ENCODE data around the gene PRKCZ.

The PRKCZ gene

DNA sequence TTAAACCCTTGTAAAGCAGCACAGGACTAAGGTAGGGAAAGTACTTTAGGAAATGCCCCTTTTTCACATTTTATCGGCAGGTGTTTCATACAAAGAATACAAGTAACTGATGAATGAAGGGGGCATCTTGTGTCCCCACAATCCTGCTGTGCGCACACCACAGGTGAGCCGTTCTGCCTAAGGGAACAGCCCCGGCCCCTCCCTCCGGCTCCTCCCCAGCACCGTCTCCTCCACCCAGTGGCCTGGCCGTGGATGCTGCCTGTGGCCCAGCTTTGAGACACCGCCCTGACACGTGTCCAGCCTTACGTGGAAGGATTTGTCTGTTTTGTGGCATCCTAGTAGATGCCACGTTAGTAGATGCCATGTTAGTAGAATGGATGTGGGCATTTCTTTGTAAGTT, 131.5 kb downstream of the PRKCZ start:
- no peak for DNase-seq

DNA sequence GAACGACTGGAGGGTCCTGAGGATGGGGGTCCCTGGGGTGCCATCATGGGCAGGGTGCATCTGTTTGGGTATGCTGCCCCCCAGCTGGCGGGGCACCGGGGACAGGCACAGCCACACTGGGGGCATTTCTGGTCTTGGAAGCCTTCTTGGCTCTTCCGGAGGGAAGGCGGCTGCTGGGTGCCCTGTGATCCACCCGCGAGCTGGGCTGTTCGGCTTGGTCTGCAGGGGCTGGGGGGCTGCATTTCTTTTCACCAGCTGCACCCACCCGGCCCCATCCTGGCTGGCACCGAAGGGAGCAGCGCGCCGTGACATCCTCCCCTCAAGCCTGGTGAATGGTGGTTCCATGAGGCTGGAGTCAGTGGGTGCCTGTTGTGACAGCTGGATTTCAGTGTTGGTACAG, 132.2 kb downstream of the PRKCZ start:
- DNase-seq: no peak

DNA sequence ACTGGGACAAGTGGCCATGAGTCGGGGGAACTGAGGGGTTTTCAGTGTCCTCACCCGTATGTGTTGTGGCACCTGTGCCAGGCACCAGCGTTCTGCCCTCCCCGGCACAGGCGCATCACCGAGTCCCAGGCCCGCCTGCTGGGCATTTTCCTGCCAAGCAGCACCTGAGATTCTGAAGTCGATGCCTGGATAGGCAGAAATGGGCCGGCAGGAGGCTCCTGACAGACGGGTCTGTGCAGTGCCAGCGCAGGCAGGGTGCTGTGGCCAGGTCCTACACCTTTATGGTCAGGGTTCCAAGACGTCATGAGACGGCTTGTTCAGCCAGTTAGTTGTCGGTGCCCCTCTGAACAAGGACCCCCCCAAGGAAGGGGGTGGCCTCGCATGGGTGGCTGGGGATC, 133.7 kb downstream of the PRKCZ start:
- DNase-seq: no peak

DNA sequence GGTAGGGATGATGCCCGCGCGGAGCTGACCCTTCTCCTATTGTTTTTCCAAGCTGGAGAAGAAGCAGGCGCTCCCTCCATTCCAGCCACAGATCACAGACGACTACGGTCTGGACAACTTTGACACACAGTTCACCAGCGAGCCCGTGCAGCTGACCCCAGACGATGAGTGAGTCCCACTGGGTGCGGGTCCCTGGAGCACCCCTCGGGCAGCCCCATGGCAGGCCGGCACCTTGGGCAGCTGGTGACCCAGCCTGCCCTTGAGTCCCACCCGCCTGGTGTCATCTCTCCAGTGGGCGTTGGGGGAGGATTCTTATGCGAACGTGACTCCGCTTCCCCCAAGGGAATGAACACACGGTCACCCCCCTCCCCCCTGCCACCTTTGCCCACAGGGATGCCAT, 134.3 kb downstream of the PRKCZ start:
- no peak for DNase-seq

DNA sequence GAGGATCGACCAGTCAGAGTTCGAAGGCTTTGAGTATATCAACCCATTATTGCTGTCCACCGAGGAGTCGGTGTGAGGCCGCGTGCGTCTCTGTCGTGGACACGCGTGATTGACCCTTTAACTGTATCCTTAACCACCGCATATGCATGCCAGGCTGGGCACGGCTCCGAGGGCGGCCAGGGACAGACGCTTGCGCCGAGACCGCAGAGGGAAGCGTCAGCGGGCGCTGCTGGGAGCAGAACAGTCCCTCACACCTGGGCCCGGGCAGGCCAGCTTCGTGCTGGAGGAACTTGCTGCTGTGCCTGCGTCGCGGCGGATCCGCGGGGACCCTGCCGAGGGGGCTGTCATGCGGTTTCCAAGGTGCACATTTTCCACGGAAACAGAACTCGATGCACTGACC, 134.7 kb downstream of the PRKCZ start:
- no peak for DNase-seq

DNA sequence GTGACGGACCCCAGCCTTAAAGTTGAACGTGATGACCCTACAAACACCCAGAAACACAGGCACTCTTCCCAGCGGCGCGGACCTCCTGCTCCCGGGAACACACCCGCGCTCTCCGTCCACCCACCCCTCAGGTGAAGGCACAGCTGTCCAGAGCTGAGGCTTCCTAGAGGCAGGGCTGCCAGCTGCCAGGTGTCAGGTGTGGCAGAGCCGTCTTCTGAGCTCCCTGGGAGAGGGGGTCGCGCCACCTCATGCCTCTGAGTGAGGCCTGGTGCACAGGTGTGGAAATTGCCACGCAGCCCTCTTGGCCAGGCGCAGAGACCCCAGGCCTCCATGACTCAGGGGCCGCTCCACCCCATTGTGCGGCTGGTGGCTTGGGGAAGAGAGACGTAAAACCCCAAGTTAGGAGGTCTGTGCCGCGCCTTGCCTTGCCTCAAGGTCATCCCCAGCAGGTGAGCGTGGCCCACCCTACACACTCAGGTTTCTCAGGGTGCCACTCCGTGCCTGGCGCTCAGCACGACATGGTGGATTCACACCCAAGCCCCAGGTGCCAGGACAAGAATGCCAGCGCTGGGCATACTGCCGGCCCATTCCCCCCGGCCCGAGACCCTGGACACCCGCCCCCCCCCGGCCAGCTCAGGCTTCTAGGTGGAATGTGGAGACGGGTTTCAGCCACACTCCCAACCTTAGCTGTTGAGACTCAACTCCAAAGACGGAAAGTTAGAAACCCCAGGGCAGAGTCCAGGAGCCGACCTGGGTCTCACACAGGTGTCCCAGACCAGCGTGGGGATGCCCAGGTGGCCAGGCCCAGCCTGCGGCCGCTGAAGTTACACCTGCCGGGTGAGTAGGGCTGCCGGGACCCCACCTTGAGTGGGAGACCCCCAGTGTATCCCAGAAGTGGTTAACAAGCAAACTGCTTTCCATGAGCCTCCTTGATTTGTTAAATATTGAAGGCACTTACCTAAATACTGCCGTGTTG, 136.0 kb downstream of the PRKCZ start:
- DNase-seq: no peak

DNA sequence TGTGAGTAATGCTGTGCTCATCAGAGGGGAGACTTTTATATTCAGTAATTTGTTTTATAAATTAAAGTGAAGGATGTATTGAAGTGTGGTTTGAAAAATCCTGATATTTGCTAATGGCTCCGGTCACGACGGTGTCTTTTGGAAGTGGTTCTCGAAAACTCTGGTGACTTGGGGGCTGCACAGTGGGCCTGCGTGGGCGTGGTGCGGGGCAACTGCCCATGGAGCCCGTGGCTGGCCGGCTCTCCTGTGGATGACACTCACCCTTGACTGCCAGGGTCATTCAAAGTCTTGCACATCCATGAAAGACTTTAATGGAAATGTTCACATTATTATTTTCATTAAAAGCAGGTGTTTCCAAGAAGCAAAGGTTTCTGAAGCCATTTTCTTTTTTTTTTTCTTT, 136.7 kb downstream of the PRKCZ start:
- no peak for DNase-seq

DNA sequence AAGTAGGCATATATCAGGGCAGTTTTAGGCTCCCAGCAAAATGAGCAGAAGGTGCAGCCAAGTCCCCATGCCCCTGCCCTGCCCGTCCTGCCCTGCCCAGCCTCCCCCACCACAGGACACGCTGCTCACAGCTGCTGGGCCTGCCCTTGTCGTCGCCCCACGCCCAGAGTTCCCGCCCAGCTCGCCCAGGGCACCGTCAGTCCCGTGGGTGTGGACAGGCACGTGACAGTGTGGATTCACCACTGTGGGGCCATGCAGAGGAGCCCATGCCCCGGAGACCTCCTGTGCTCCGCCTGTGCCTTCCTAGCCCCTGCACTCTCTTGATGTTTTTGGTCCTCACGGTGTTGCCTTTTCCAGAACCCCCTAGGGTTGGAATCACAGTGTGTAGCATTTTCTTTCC, 137.4 kb downstream of the PRKCZ start:
- no peak for DNase-seq

DNA sequence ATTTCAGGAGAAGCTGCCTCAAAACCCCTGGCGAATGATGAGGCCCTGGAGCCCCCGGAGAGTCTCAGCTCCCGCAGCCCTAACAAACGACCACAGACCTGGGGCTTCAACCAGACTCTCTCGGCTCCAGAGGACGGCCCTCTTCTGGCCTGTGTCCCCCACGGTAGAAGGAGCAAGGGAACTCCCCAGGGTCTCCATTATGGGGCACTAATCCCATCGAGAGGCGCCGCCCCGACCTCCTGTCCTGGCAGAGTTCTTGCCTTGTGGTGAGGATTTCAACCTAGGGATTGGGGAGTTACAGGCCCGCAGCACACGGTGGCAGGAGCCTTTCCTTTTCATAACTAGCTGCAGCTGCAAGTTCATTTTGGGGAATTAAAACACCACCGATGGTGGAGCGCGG, 138.1 kb downstream of the PRKCZ start:
- DNase-seq: no peak

DNA sequence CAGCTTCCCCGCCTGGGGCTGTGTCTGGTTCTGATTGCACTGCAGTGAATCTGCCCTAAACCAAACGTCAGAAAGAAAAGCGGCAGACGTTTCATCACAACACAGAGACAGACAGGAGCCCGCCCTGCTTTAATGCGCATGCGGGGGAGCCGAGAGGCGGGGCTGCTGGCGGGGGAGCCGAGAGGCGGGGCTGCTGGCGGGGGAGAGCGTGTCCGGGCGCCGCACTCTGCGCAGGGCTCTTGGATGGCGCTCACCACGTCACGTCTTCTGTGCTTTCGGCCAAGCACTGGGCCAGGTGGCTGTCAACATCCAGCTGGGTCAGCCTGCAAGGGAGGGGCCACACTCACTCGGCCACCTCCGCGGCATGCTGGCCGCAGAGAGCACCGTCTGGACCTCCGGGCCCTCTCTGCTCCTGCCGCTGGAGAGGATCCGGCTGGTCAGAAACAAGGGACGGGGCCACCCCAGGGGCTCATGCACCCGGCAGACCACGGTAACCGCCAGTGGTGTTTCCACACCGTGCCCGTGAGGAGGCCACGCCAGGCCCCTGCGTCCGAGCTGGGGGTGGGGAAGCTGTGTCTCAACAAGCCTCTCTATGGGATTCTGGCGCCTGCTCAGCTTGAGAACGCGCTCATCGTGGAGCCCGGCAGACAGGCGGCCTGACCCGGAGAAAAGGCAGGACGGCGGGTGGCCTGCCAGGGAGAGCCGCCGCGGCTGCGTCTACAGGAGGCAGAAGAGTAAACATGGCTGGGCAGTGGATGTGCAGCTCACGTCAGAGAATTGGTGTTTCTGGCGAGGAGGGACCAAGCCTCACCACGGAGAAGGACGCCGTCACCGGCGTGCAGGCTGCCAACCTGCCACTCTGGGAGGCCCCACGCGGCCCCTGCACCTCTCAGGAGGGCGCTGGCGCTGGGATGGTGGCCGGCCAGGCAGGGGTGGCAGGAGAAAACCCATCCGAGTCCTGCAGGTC, 139.5 kb downstream of the PRKCZ start:
- DNase-seq: peak; percentile 94

DNA sequence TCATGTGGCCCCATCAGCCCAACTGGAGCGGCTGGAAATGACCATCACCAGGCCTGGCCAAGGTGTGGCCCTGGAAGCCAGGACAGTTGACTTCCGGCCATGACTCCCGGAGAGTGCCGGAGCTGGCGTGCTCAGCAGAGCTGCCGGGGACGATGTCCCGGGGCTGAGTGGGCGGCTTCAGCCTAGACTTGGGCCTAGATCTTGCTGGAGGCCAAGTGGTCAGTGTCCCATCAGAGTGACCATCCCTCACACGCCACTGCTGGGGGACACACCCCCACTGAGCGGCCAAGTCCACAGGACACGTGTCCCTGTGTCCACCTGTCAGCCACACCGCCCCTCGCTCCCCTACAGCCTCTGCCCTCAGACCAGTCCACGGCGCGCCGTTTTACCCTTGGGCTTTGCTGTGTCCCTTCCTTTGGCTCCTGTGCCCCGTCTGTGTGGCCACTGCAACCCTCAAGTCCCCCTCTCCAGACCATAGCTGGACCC, 140.3 kb downstream of the PRKCZ start:
- no peak for DNase-seq

DNA sequence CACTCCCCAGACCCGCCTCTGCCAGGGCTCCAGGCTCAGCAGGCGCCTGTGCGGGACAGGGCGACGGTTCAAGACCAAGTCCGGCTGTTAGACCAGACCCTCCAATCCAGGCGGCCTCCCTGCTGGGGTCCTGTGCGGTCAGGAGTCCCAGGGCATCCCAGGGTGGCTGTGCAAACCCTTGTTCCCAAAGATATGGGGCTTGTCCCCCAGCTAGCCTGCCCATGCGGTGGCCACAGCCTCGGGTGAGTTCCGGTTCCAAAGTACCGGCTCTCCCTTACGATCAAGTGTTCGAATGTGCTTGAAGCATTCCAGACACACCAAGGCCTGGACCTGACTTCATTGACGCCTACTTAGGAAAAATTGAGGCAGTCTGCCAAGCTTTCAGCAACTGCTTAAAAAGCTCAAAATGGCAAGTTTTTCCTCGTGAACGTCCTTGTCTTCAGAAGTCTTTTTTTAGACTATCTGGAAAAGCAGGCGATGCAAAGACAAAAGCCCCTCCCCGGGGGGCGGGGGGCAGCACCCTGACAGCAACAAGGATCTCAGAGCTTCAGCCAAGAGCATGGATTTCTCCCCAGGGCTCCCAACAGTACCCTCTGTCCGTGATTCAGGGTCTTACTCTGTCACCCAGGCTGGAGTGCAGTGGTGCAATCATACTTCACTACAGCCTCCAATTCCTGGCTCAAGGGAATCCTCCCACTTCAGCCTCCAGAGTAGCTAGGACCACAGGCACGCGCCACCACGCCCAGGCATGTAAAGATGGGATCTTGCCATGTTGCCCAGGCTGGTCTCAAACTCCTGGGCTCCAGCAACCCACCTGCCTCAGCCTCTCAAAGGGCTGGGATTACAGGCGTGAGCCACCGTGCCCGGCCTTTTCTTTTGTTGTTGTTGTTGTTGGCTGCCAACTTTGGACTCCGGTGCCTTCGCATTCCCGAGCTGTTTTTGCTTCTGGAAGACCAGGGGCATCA, 142.1 kb downstream of the PRKCZ start:
- DNase-seq: no peak

DNA sequence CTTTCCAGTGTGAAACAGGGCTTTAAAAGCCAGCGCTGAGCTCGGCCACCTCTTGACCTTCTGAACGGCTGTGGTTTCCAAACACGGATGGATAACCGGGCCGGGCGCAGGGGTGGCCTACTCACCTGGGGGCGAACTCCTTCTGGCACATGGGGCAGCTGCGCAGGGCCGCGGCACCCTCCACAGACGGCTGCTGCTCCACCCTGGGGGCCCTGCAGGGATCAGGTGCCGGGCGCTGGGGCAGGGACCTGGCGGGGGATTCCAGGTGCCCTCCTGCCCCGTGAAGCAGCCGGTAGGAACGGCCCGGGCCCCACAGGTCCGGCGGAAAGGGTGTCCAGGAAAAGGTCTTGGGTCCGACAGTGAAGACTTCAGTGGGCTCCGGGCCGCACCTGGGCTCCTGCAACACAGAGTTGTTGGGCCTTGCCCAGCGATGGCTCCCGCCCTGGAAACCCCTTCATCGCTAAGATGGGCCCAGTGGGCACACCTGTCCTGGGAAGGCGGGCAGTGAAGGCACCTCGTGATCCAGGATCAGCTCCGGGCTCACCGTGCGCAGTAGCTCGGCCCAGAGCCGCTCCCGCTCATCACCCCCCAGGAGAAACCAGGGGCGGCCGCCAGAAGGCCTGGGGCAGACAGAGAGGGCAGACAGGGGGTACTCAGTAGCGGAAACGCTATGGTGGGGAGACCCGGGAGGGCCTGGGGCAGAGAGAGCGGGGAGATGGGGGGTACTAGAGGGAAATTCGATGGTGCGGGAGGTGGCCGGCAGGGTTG, 143.5 kb downstream of the PRKCZ start:
- DNase-seq: no peak

DNA sequence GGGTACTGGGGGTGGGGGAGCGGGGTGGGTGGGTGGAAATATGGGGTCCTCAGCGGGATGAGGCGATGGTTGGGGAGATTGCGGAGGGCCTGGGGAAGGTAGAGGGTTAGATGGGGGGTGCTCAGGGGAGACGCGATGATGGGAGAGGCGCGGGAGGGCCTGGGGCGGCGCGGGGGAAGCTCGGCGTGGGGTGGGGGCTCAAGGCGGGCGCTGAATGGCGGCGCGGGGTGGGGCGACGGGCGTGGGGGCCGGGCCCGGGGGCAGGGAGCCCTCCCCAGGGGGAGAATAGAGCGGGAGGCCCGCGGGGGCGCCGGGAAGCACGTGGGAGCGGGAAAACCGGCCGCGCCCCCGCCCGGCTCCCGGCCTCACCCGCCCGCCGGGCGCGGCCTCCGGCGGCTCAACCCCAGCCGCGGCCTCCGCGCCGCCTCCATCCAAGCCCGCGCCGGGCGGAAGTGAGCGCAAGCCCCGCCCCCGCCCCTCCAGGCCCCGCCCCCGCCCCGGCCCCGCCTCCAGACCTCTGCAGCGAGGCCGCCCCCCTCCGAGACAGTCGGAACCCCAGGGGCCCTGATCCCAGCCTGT, 144.2 kb downstream of the PRKCZ start, which contains the start of gene FAAP20:
Gene FAAP20 (minus strand): TSS at position 454 of the 579 bp plus-strand sequence. CDS start 23 bp downstream, at position 431.
- DNase-seq: peak; percentile 85

DNA sequence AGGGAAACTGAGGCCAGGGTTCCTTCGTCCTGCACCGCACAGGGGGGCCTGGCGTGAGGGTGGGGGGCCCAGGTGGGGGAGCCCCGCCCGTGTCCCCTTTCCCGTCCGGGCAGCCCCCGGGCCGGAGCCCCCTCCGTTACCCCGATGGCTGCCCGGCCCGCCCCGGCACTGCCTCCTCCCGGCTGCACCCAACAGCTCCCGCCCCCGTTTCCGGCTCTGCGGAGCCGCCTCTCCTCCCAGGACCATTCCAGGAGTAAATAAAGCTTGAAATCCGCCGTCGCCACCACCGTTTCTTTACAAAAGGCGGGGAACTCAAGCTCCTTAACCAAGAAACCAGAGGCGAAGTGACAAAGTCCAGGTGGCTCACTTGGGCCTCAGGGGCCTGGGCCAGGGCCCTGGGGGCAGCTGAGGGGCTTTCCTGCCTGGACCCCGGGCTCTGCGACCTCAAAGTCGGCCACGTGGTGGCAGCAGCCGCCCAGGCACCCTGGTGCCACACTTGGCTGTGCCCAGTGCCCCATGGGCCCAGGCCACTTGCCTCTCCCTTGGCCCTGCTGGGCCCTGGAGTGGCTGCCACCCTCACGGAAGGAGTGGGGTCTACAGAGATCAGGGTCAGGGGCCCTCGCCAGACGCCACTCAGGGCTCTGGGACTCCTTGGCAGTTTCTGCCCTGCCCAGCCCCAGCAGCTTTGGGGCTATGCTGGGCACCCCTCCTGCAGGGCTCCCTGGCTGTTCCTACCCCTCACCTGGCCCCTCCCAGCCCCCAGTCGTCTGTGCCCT, 144.9 kb downstream of the PRKCZ start:
- peak; percentile 92 for DNase-seq

DNA sequence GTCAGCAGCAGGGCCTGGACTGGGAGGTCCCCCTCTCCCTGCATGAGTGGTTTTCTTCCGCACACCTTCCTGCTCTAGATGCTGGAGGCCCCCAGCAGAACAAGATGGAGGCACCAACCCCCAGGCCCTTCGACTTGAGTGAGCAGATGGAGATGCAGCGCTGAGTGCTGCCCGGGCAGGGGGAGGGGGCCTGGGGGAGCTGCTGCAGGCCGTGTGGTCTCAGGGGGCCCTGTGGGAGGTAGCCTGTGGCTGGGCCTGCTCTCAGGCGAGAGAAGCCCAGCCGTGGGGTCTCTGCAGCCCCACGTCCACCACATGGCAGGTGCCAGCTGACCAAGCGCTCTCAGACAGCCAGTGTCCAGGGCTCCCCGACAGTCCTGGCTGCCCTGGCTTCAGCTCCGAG, 145.6 kb downstream of the PRKCZ start:
- no peak for DNase-seq

DNA sequence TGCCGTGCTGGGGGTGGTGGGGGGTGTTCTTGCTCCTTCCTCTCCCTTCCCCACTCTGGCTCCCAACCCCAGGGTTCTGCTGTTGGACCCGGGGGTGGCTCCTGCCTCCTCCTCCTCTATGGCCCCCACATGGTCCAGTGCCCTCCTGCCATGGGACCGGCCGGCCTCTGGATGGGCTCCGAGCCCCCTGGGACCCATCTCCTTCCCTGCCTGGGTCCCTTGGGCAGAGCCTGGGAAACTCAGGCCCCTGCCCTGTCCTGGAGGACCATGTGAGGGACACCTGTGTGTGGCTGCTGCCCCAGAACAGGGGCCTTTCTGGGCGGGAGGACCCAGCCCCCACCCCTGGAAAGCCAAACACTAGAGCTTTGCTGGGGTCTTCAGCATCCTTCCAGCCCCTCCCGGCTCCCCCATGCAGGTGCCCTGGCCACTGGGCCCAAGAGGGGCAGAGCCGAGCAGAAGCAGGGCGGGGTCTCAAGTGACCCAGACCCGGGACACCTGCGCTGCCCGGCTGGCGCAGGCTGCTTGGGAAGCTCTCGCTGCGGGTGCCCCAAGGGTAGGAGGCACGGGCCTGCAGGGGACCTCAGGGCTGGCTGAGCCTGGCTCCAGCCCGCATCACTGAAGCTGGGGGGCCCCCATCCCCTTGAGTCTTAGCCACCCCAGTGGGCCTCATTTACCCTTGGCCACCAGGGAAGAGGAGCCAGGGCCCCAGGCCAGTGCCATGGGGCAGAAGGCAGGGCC, 146.9 kb downstream of the PRKCZ start:
- no peak for DNase-seq

DNA sequence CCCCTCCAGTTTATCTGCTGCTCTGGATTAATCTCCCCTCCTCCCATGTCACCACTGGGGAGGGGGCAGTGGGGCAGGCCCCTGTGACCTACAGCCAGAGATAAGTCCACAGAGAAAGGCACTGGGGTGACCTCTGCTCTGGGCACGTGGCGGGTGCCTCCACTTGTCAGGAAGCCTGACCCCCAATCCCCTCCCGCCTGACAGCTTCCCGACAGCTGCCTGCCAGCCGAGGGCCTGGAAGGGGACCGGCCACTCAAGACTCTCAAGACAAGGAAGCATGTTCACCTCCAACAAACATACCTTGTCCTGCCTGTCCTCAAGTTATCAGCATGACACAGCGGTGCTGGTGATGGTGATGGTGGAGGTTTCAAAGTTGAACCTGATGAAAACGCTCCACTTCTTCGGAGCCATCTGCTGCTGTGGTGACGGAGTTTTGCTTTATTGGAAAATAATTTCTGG, 147.5 kb downstream of the PRKCZ start:
- DNase-seq: no peak

DNA sequence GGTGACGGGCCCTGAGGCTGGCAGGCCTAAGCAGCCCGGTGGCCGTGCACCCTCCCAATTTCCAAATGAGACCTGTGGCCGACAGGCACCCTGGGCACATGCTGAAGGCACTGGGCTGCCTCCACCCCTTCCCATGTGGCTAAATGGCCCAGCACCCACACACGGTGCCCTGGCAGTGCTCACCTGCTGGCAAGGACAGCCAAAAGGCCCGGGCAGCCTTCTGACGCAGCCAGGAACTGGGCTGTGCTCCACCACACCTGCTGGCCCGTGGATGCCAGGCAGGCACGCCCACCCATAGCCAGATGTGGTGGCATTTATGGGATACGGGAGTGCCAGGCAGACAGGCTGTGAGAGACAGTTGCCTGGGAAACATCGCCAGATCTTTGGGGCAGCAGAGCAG, 148.4 kb downstream of the PRKCZ start:
- no peak for DNase-seq
